ENCODE data around the gene LIN28A.
"Not testable (repeated sequence)": the region's sequence is repeated elsewhere in the genome, so short reads cannot be mapped to it uniquely, and the experiment has no call there.

Gene LIN28A, protein sequence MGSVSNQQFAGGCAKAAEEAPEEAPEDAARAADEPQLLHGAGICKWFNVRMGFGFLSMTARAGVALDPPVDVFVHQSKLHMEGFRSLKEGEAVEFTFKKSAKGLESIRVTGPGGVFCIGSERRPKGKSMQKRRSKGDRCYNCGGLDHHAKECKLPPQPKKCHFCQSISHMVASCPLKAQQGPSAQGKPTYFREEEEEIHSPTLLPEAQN

DNA sequence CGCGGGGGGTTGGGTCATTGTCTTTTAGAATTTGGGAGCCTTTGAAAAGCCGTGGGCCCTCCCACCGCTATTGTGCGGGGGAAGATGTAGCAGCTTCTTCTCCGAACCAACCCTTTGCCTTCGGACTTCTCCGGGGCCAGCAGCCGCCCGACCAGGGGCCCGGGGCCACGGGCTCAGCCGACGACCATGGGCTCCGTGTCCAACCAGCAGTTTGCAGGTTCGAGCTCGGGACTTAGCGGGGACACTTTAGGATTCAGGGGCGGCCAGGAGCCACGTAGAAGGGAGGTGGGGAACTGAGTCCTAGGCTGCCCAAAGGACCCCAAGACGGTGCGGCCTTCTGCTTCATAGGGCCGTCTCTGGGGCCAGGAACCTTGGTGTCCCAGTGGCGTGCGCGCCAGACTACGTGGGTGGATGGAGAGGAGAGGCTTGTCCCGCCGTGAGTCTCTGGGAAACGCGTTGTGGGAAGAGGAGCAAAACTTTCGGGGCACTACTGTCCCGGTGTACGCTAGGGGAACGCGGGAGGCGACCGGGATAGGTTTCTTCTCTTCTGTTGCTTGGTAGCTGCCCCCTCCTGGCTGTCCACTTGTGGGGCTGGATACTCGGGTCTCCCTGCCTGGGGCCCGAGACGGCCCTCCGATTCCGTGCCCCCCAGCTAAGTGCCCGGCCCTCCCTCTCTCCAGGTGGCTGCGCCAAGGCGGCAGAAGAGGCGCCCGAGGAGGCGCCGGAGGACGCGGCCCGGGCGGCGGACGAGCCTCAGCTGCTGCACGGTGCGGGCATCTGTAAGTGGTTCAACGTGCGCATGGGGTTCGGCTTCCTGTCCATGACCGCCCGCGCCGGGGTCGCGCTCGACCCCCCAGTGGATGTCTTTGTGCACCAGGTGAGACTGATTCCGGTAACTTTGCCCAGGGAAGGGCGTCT, at the start of gene LIN28A:
Gene LIN28A, plus strand, starts transcription at position 112 of the 918 bp plus-strand sequence. Its CDS starts 75 bp downstream, at position 187.
- DNase-seq (ENCODE audit: low read depth in 2 of 2), result no peak

DNA sequence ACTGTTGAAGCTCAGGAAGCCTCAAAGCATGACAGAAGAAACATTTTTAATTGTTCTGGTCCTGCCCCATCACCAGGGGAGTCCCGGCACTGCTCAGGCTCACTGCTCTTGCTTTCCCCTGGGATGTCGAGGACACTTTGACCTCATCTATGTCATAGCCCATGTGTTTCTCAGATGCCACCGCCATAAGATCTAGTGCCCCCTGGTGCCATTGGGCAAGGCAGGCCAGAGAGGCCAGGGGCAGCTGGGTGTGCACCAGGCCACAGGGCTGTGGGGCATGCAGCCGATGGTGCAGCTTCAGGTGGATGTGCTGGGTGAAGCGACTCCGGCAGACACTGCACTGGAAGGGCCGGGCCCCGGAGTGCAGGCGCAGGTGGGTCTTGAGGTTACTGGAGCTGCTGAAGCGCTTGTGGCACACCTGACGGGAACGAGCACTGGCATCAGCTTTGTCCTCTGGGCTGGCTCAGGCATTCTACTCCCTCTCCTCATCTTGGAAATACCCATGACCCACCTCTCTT, 49.0 kb upstream of the LIN28A start:
- DNase-seq (ENCODE audit: low read depth in 2 of 2), result no peak

DNA sequence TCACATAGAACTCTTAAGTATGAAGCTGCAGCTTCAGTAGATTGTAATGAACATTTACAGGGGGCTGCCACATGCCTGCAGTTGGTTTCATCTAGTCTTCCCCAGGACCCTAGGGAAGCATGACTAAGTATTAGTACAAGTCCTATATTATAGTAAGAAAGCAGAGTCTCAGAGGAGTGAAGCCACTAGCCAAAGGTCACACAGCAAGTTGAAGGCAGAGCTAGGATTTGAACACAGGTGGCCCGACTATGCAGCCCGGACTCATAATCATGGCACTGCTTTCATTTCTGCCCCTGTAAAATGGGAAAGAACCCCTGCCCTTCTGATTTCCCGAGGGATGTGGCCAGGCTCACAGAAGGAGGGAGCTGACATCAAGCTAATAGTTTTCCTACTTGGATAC, 48.3 kb upstream of the LIN28A start:
- DNase-seq (ENCODE audit: low read depth in 2 of 2), result no peak

DNA sequence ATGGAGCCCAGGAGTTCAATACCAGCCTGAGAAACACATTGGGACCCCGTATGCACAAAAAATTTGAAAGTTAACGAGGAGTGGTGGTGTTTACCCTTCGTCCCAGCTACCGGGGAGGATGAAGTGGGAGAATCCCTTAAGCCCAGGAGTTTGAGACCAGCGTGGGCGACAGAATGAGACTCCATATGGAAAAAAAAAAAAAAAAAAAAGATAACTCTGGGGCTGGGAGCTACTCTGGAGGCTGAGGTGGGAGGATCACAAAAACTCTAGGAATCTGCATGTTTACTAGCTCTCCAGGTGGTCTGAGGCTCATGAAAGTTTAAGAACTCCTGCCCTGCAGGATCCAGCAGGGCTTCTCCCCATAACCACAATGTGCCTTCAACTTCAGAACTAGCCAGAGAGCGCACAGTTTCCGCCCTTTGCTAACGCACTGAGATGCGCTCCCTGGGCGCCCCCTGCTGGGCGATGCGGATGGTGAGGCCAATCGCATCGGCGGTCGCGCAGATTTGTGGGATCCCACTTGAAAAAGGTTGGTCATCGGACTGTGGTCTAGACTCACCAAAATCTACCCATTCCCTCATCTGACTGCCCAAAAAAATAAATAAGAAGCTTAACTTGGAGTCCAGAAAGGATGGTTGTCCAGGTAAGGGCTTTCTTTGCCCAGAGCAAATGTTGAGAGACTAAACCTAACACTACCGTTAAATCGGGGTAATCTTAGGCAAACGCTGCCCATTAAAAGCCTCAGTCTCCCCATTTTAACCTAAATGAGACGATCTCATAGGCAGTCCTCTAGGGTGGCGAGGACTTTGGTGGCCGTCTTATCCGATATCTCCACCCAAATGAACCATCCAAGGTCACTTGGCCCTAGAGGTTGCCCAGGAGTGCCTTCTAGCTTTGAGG, 46.8 kb upstream of the LIN28A start:
- peak in 1 of 2 experiments; percentile 17 for DNase-seq (ENCODE audit: low read depth in 2 of 2)

DNA sequence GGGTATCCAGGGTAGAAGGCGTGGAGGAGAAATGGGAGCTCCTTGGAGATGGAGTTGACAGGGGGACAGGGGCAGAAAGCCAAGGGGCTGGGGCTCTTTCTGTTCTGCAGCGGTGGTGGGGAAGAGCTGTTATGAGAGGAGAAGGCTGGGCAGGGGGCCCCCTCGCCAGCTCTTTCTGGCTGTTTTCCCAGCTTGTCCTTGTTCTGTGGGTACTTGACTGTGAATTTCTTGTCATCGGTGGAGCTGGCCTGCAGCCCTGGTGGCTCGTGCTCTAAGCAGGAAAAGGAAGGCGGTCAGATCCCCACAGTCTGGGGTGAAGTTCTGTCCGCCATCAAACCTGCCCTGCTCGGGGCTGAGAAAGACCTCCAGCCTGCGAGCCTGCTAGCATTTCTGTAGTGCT, 45.7 kb upstream of the LIN28A start:
- DNase-seq (ENCODE audit: low read depth in 2 of 2), result no peak

DNA sequence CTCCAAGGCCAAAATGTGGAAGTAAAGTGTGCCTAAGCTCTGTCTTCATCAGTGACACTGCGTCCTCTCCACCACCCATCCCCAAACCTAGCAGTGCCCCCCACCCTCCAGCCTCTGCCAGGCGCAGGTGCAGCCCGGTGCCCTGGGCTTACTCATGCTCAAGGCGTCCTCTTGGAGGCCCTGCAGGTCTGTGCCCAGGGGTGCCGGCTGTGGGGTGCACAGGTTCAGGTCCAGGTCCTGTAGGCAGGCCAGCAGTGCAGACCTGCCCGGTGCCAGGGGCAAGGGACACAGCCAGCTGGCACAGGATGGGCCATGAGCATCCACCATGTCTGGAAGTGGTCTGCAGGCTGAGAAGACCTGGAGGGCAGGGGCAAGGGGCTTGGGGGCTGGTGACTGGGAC, 43.2 kb upstream of the LIN28A start:
- no peak for DNase-seq (ENCODE audit: low read depth in 2 of 2)

DNA sequence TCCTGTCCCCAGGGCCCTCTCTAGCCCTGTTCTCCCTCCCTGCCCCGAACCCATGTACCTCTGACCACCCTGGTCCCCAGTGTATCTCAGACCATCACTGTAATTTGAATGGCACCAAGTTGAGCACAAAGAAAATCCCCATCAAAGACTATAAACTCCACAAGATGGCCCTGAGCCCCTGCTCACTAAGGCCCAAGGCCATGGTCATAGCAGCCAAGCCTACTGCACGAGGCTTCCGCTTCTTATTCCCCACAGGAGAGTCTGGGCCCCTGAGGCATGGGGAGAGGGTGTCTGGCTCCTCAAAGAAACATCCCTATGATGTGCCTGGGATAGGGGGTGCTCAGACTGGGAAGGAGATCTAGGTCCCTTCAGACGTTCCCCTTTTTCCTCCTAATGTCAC, 42.6 kb upstream of the LIN28A start:
- no peak for DNase-seq (ENCODE audit: low read depth in 2 of 2)

DNA sequence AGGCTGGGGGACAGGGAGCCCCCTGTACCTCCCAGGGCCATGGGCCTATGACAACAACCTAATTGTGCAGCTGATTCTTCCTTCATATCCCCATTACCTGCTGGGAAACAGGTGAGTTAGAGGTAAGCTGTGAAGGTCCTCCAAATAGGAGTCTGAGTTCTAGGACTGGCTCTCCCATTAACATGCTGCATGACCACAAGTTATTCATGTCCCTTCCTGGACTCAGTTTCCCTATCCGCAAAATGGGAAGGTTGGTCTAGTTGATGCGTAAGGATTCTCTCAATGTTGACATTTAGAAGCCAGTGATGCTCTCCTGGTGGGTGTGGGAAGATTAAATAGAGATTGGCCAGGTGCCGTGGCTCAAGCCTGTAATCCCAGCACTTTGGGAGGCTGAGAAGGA, 42.1 kb upstream of the LIN28A start:
- DNase-seq (ENCODE audit: low read depth in 2 of 2), result no peak

DNA sequence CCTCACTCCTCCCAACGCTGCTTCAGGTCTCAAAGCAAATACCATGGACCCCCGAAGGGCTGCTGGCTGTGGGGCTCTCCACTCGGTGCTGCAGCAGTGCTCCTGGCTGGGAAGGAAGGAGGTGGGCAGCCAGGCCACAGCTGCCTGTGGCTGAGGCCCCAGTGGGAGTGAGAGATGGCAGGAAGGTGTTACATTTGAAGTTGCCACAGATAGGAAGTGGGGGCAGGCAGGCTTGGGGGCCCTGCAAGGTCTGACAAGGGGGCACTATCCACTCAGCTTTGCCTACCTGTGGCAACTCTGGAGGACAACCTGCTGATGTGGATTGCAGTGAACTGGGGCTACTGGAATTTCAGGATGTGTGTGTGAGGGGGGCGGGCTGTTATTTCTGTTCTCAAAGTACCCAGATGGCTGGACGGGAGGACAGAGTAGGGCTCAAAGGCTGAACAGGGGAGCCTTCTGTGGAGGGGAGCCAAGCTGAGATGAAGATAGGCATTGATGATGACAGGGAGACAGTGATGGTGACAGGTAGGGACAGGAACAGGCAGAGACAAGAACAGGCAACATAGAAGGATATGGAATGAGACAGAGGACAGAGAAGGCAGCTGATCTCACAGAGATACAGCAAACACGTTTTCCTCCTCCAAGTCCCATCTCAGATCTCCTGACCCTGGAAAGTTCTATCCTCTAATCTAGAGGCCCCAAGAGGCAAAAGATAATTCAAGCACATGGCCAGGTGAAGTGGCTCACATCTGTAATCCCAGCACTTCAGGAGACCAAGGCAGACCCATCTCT, 39.8 kb upstream of the LIN28A start:
- no peak for DNase-seq (ENCODE audit: low read depth in 2 of 2)

DNA sequence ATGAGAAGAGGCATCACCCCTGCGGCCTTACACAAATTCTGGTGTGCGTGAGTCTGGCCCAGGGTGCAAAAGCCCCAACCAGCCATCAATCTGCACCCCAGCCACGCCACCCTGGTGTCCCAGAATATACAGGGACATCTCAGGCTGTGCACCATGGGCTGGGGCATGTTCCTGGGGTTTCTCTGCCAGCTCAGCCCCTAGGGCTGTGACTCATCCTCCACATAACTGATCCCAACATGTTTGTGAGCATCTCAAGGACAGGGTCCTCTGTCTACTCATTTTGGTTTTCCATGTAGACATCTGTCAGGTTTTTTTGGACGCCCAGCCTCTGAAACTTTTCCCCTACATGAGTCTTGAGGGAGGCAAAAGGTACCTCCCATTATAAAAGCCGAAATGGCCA, 38.6 kb upstream of the LIN28A start:
- no peak for DNase-seq (ENCODE audit: low read depth in 2 of 2)

DNA sequence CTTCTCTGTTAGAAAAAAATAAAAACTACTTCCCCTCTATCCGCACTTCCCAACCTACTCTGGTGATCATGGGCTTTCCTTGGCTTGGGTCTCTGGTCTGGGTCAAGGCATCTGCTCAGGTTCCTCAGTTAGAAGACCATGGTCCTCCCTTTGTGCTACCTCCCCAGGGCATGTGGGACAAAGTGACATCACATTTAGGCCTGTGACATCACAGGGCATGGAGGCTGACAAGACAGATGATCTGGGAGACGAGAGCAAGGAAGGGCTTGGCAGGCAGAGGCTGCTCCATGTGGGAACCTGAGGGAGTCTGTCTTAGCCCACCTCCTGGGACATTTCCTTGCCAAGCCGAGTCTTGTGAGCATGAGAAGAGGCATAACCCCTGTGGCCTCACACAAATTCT, 38.0 kb upstream of the LIN28A start, which contains the start of gene ZNF683:
Gene ZNF683, minus strand, starts transcription at position 140 of the 400 bp plus-strand sequence. CDS start 4,179 bp downstream, outside the sequence.
- not testable (repeated sequence) for DNase-seq (ENCODE audit: low read depth in 2 of 2)

DNA sequence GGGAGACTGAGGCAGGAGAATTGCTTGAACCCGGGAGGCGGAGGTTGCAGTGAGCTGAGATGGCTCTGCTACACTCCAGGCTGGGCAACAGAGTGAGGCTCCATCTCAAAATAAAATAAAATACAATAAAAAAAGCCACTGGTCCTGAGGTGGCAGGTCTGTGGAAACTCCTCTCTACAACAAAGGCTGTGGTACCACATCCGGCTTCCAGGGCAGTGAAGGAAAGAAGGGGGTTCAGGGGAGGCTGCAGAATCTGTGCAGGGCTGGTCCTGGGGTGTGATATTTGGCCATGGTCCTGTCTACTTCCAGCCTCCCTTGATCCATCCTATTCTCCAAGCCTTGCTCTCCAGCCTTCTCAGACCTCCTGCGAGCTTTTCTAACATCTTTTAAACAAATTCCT, 37.3 kb upstream of the LIN28A start:
- DNase-seq (ENCODE audit: low read depth in 2 of 2), result no peak

DNA sequence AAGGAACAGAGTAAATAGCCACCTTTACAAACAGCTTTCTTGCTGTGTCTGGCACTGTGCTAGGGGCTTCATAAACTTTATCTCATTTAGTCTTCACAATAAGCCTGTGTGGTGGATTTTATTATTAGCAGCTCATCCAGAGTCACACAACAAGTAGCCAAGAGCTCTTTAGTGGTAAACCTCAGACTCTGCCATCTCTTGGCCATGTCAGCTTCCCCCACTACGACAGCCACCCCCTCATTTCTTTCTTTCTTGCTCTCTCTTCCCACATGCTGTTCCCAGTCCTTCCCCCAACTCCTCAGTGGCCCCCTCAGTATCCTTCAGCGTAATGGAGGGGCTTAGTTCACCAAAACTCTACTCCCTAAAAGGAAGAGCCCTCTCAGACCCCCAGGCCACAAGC, 36.8 kb upstream of the LIN28A start:
- DNase-seq (ENCODE audit: low read depth in 2 of 2), result no peak

DNA sequence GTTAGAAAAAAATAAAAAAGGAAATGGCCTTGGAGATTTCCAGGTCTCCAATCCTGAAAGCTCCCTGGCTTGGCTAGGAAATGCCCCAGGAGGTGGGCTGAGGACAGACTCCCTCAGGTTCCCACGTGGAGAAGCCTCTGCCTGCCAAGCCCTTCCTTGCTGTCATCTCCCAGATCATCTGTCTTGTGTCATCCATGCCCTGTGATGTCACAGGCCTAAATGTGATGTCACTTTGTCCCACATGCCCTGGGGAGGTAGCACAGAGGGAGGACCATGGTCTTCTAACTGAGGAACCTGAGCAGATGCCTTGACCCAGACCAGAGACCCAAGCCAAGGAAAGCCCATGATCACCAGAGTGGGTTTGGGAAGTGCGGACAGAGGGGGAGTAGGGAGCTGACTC, 36.3 kb upstream of the LIN28A start:
- not testable (repeated sequence) for DNase-seq (ENCODE audit: low read depth in 2 of 2)

DNA sequence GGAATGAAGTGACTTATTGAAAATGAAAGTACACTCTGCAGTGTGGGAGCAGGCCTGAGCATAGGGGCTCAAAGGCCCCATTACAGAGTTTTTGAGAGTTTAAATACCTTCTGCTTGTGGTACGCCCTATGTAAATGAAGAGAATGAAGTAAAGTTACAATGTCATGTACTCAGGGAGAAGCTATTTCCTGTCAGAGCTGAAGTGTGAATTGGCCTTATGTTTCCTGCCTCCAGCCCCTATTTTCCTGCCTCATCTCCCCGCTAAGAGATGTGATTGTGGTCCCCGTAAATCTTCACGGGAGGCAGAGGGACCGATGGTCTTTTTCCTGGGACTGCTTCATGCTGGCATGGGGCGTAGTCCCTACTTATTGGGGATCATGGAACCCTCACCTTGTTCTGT, 35.5 kb upstream of the LIN28A start:
- DNase-seq (ENCODE audit: low read depth in 2 of 2), result no peak

DNA sequence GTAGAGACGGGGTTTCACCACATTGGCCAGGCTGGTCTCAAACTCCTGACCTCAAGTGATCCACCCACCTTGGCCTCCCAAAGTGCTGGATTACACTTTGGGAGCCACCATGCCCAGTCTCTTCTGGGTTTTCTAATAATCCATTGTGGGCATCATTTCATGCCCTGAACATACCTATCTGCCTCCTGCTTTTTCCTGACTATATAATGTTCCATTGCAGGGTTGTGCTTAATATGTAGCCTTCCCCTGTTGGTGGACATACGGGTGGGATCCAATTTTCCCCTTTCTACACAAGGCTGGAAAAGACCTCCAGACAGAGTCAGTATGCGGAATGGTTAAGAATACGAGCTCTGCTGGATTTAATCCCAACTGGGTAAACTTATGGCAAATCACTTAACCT, 34.6 kb upstream of the LIN28A start:
- no peak for DNase-seq (ENCODE audit: low read depth in 2 of 2)

DNA sequence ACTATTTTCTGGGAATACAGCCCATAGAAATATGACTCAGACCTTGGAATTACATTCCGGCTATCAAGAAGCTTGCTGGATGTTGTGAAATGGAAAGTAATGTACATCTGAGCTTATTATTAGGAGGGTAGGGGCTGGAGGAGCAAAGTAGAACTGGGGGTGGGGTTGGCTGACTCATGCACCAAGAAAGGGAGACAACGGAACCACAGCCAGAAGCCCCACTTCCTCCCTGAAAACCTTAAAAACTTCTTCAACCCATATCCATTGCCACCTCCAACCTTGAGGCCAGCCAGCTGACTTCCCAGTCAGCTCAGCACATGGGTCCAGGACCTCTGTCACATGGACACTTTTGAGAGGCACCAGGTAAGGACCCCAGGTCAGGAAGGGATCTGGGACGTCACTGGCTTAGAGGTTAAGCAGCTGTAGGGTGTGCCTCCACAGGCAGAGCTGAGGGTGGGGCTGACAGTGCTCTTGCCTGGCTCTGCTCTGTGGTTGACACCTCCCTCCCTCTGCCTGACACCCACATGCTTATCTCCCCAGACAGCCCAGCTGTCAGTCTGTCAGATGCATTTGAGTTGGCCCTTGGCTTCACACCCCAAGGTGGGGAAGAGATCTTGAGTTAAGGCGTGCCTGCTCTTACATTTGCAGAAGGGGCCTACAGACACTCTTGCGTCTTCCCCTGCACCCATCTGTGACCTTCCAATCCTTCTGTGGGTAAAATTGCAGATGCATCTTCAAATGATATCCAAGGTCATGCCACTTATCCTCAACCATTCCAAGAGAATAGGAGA, 32.3 kb upstream of the LIN28A start:
- DNase-seq (ENCODE audit: low read depth in 2 of 2), result peak; percentile 97

DNA sequence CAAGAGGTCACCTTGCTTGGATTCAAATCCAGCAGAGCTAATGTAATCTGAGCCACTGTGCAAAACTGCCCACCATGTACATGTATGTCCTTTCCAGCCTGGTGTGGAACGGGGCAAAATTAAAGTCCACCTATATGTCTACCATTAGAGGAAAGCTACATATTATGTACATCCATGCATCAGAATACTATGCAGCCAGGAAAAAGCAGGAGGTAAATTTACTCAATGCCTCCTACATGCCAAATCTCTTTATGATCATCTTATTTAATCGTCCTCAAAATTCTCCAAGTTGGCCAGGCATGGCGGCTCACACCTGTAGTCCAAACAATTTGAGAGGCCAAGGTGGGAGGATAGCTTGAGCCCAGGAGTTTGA, 31.8 kb upstream of the LIN28A start:
- no peak for DNase-seq (ENCODE audit: low read depth in 2 of 2)

DNA sequence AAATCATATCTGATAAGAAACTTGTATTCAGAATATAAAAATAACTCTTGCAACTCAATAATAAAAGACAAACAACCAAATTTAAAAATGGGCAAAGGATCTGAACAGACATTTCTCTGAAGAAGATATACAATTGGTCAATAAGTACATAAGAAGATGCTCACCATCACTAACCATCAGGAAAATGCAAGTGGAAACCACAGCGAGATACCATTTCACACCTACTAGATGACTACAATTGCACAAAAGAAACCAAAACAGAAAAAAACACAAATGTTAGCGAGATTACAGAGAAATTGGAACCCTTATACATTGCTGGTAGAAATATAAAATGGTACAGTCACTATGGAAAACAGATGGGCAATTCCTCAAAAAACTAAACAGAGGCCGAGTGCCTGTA, 26.5 kb upstream of the LIN28A start:
- DNase-seq (ENCODE audit: low read depth in 2 of 2), result no peak

DNA sequence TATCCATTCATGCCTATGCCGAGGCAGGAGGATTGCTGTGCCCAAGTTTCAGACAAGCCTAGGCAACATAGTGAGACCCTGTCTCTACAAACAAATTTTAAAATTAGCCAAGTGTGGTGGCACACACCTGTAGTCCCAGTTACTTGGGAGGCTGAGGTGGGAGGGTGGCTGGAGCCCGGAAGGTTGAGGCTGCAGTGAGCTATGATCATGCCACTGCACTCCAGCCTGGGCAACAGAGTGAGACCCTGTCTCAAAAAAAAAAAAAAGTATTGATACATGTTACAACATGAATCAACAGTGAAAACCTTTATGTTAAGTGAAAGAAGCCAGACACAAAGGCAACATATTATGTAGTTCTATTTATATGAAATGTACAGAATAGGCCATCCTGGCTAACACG, 25.6 kb upstream of the LIN28A start:
- not testable (repeated sequence) for DNase-seq (ENCODE audit: low read depth in 2 of 2)

Measured in fibroblast of skin of left biceps (primary cell).